HepG2 (cell line): ENCODE measurements around the gene ULK4. TPM values are rescaled to one million over a fixed set of nuclear protein-coding genes. Genes with fewer than 3 reads are reported as not detected.

Experiments
- FOXA1 ChIP-seq, 2 experiments: fragments of 450-650 bp in 1 of 2; sonication (generic) in 1 of 2; formaldehyde crosslinking in 1 of 2; IDR thresholded peaks; 2 replicates each; pipeline versions ENCODE4 v1.4.0 to v1.6.1; 2016 to 2020; ENCODE audit warnings: missing genetic modification reagents in 1 of 2
- FOXP1 ChIP-seq, 2 experiments: fragments of 450-650 bp in 1 of 2; IDR thresholded peaks; 2 replicates each; pipeline ENCODE4 v1.6.1; 2017 to 2018; ENCODE audit warnings: antibody characterized with exemption in 1 of 2
- HHEX ChIP-seq: IDR thresholded peaks from 2 replicates; pipeline ENCODE4 v1.6.1; 2016; ENCODE audit warnings: control low read depth
- HMG20A ChIP-seq: IDR thresholded peaks from 2 replicates; pipeline ENCODE4 v1.6.1; 2016; ENCODE audit warnings: borderline replicate concordance
- IRX3 ChIP-seq: sonication (generic); formaldehyde crosslinking; IDR thresholded peaks from 2 replicates; pipeline ENCODE4 v1.8.1; 2023; ENCODE audit warnings: mild to moderate bottlenecking, low read depth, missing genetic modification reagents, borderline replicate concordance
- JARID2 ChIP-seq: sonication (generic); formaldehyde crosslinking; IDR thresholded peaks from 2 replicates; pipeline ENCODE4 v1.8.1; 2023; ENCODE audit warnings: missing genetic modification reagents, inconsistent platforms; ENCODE audit not compliant: insufficient replicate concordance
- KAT7 ChIP-seq: IDR thresholded peaks from 2 replicates; pipeline ENCODE4 v1.6.1; 2018; ENCODE audit warnings: borderline replicate concordance, missing compliant biosample characterization
- KDM5A ChIP-seq: fragments of 200-600 bp; sonication (generic); IDR thresholded peaks from 2 replicates; pipeline ENCODE4 v1.7.0; 2018; ENCODE audit warnings: antibody characterized with exemption, mild to moderate bottlenecking, low read length, borderline replicate concordance
- KLF6 ChIP-seq: IDR thresholded peaks from 2 replicates; pipeline ENCODE4 v1.8.0; 2016; ENCODE audit warnings: missing biosample characterization, missing genetic modification reagents
- REXO4 ChIP-seq: sonication (generic); formaldehyde crosslinking; IDR thresholded peaks from 2 replicates; pipeline ENCODE4 v1.8.0; 2022; ENCODE audit warnings: missing genetic modification reagents, mild to moderate bottlenecking, borderline replicate concordance
- RNF2 ChIP-seq: fragments of 450-650 bp; conservative IDR thresholded peaks from 2 replicates; pipeline ENCODE4 v1.6.1; 2016; ENCODE audit warnings: low read depth
- STAT5B ChIP-seq: sonication (generic); formaldehyde crosslinking; IDR thresholded peaks from 2 replicates; pipeline ENCODE4 v1.4.0; 2020; ENCODE audit warnings: missing genetic modification reagents
- ZKSCAN1 ChIP-seq: fragments of 150-350 bp; IDR thresholded peaks from 2 replicates; pipeline ENCODE4 v1.6.1; 2014; ENCODE audit warnings: low read length
- ZNF253 ChIP-seq: sonication (generic); formaldehyde crosslinking; IDR thresholded peaks from 2 replicates; pipeline ENCODE4 v1.8.0; 2022; ENCODE audit warnings: mild to moderate bottlenecking, missing genetic modification reagents, borderline replicate concordance
- ZNF670 ChIP-seq: sonication (generic); formaldehyde crosslinking; IDR thresholded peaks from 2 replicates; pipeline ENCODE4 v1.8.0; 2022; ENCODE audit warnings: mild to moderate bottlenecking, missing genetic modification reagents, borderline replicate concordance
- polyA plus RNA-seq, 8 experiments: library from polyadenylated mRNA; depleted of rRNA in 3 of 8; stranded (reverse) in 7 of 8; unstranded in 1 of 8; fragments of >200 nt; fragmentation: Illumina TruSeq in 4 of 8; extraction: Trizol in 4 of 8; gene quantifications; 2 replicates each; pipeline versions ENCODE4 v1.2.1 to v1.2.3, GENCODE V29; 2011 to 2016; ENCODE audit warnings: low read depth in 4 of 8, missing spikeins in 1 of 8, mixed read lengths in 1 of 8; ENCODE audit not compliant: insufficient read depth in 1 of 8
- total RNA-seq, 5 experiments: library from RNA; depleted of rRNA; stranded (reverse); fragments of >200 nt; fragmentation: Illumina TruSeq; extraction: Trizol; gene quantifications; 2 replicates each; pipeline ENCODE4 v1.2.3, GENCODE V29; 2016; ENCODE audit warnings: low read depth in 1 of 5
- TF ChIP-seq, protein P1 (sequence below): IDR thresholded peaks from 2 replicates; pipeline ENCODE4 v1.6.1; 2016; ENCODE audit warnings: missing compliant biosample characterization, missing genetic modification reagents, borderline replicate concordance
- TF ChIP-seq, protein P2 (sequence below): IDR thresholded peaks from 2 replicates; pipeline ENCODE4 v1.6.1; 2016; ENCODE audit warnings: low read depth, control low read depth
- TF ChIP-seq, protein P3 (sequence below): sonication (generic); formaldehyde crosslinking; IDR thresholded peaks from 2 replicates; pipeline ENCODE4 v1.5.0; 2020; ENCODE audit warnings: missing genetic modification reagents
- TF ChIP-seq, protein P4 (sequence below): sonication (generic); formaldehyde crosslinking; IDR thresholded peaks from 2 replicates; pipeline ENCODE4 v1.5.1; 2020; ENCODE audit warnings: mild to moderate bottlenecking, missing genetic modification reagents

Gene ULK4
- total and polyA plus RNA-seq, 2 of the 13 experiments (the other 11 are each of a cell fraction or from before 2014, with no cell fraction given) = 6.7 to 11.8 TPM

DNA sequence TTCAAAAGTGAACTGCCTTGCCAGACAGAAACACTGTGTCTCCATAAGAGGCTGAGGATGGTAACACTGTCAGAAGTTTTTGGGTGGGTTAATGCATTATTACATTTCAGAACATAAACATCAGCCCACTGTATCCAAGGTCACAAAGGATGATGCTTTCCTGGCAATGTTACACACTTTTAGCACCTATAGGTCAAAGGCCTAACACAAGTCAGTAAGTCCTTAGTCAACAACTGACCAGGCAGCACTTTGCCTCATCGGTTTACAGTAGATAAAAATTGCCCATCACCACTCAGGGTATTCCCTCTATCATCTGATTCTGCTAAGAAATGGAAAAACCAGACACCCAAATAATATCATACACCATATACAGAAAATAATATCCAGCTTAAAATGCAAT is 664.2 kb downstream of the ULK4 start (continued):
- TF ChIP-seq, protein P1, sequence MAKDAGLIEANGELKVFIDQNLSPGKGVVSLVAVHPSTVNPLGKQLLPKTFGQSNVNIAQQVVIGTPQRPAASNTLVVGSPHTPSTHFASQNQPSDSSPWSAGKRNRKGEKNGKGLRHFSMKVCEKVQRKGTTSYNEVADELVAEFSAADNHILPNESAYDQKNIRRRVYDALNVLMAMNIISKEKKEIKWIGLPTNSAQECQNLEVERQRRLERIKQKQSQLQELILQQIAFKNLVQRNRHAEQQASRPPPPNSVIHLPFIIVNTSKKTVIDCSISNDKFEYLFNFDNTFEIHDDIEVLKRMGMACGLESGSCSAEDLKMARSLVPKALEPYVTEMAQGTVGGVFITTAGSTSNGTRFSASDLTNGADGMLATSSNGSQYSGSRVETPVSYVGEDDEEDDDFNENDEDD (CRISPR knock-in tag) = no peak
- TF ChIP-seq, protein P2, sequence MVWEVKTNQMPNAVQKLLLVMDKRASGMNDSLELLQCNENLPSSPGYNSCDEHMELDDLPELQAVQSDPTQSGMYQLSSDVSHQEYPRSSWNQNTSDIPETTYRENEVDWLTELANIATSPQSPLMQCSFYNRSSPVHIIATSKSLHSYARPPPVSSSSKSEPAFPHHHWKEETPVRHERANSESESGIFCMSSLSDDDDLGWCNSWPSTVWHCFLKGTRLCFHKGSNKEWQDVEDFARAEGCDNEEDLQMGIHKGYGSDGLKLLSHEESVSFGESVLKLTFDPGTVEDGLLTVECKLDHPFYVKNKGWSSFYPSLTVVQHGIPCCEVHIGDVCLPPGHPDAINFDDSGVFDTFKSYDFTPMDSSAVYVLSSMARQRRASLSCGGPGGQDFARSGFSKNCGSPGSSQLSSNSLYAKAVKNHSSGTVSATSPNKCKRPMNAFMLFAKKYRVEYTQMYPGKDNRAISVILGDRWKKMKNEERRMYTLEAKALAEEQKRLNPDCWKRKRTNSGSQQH (CRISPR knock-in tag) = no peak
- TF ChIP-seq HMG20A (CRISPR knock-in tag) (peak; percentile 24; the same call in 1 of the 2 replicates), ZNF670 (CRISPR knock-in tag) (no peak), ZNF253 (CRISPR knock-in tag) (no peak), KLF6 (CRISPR knock-in tag) (no peak), IRX3 (no peak), REXO4 (CRISPR knock-in tag) (no peak), RNF2 (no peak), HHEX (CRISPR knock-in tag) (peak; percentile 79), FOXA1 (IDR thresholded peaks at IDR 0.05) (no peak), FOXA1 (CRISPR knock-in tag; IDR thresholded peaks at IDR 0.05) (peak; percentile 70), JARID2 (no peak), FOXP1 (IDR thresholded peaks at IDR 0.05) (no peak), FOXP1 (CRISPR knock-in tag; IDR thresholded peaks at IDR 0.05) (peak; percentile 25; the same call in 1 of the 2 replicates), KDM5A (no peak), STAT5B (CRISPR knock-in tag) (no peak), ZKSCAN1 (no peak), KAT7 (no peak)
- TF ChIP-seq, protein P3, sequence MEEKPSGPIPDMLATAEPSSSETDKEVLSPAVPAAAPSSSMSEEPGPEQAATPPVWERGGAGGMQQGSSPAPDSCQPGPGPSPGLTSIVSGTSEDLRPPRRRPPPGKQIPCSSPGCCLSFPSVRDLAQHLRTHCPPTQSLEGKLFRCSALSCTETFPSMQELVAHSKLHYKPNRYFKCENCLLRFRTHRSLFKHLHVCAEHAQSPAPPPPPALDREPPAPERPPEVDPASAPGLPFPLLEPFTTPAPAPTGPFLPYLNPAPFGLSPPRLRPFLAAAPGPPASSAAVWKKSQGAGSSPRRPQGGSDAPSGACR = no peak
- TF ChIP-seq, protein P4, sequence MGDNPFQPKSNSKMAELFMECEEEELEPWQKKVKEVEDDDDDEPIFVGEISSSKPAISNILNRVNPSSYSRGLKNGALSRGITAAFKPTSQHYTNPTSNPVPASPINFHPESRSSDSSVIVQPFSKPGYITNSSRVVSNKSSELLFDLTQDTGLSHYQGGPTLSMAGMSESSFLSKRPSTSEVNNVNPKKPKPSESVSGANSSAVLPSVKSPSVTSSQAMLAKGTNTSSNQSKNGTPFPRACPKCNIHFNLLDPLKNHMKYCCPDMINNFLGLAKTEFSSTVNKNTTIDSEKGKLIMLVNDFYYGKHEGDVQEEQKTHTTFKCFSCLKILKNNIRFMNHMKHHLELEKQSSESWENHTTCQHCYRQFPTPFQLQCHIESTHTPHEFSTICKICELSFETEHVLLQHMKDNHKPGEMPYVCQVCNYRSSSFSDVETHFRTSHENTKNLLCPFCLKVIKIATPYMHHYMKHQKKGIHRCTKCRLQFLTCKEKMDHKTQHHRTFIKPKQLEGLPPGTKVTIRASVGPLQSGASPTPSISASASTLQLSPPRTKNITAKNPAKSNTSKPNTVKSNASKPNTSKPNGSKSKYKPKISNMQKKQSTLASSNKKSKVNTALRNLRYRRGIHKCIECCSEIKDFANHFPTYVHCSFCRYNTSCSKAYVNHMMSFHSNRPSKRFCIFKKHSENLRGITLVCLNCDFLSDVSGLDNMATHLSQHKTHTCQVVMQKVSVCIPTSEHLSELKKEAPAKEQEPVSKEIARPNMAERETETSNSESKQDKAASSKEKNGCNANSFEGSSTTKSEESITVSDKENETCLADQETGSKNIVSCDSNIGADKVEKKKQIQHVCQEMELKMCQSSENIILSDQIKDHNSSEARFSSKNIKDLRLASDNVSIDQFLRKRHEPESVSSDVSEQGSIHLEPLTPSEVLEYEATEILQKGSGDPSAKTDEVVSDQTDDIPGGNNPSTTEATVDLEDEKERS = no peak
